Transverse colon (tissue), 3 donors: ENCODE data around the gene ANKS1B.

Experiments
- POLR2A ChIP-seq: fragments of 450-650 bp; IDR thresholded peaks from one replicate; pipeline ENCODE4 v1.6.1; 2016; ENCODE audit warnings: antibody characterized with exemption, mild to moderate bottlenecking, moderate library complexity
- TF ChIP-seq, protein P1 (sequence below), 5 experiments: fragments of 200-600 bp in 3 of 5; fragments of 450-650 bp in 2 of 5; sonication (generic) in 3 of 5; IDR thresholded peaks; 1 replicate in 2 of 5; 2 replicates in 3 of 5; pipeline ENCODE4 v1.5.1; 2016 to 2017; ENCODE audit warnings: antibody characterized with exemption in 5 of 5, inconsistent platforms in 3 of 5, mild to moderate bottlenecking in 2 of 5, moderate library complexity in 1 of 5

DNA sequence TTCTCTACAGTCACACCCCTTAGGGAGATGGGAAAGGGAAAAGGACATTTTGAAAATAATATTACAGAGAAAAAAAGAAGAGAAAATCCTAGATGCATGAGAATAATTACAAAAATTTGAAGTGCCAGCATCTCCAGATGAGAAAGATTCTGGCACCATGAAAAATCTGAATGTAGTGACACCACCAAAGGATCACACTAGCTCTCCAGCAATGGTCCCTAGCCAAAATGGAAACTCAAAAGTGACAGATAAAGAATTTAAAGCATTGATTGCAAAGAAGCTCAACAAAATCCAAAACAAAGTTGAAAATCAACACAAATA is 364.6 kb downstream of the ANKS1B start:
- TF ChIP-seq POLR2A, result no peak
- TF ChIP-seq, protein P1, sequence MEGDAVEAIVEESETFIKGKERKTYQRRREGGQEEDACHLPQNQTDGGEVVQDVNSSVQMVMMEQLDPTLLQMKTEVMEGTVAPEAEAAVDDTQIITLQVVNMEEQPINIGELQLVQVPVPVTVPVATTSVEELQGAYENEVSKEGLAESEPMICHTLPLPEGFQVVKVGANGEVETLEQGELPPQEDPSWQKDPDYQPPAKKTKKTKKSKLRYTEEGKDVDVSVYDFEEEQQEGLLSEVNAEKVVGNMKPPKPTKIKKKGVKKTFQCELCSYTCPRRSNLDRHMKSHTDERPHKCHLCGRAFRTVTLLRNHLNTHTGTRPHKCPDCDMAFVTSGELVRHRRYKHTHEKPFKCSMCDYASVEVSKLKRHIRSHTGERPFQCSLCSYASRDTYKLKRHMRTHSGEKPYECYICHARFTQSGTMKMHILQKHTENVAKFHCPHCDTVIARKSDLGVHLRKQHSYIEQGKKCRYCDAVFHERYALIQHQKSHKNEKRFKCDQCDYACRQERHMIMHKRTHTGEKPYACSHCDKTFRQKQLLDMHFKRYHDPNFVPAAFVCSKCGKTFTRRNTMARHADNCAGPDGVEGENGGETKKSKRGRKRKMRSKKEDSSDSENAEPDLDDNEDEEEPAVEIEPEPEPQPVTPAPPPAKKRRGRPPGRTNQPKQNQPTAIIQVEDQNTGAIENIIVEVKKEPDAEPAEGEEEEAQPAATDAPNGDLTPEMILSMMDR (IDR thresholded peaks at IDR 0.05), result no peak
